ENCODE data around the gene NLRP1. TPM values are rescaled to one million over a fixed set of nuclear protein-coding genes. Genes with fewer than 3 reads are reported as not detected.

The NLRP1 gene
- polyA plus RNA-seq, 1 experiment: 73.2 TPM

DNA sequence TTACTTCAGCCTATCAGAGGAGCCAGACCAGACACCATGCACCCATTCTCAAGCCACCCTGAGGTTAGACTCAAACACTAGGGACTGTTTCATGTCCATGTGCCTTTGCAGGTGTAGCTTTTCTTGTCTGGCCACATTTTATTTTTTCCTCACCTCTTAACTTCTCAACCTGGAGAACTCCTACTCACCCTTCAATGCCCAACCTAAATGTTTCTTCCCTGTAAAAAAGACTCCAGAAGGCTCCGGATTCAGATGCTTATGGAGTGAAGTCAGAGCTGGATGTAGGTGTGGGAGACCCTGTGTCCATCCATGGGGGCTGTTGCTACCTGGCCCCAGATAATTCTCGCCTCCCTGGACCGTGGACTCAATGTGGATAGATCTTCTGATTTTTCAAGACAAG is 44.0 kb upstream of the NLRP1 start:
- ChIA-PET CTCF (no interaction called here), POLR2A (no interaction called here)
- TF ChIP-seq, protein P1, sequence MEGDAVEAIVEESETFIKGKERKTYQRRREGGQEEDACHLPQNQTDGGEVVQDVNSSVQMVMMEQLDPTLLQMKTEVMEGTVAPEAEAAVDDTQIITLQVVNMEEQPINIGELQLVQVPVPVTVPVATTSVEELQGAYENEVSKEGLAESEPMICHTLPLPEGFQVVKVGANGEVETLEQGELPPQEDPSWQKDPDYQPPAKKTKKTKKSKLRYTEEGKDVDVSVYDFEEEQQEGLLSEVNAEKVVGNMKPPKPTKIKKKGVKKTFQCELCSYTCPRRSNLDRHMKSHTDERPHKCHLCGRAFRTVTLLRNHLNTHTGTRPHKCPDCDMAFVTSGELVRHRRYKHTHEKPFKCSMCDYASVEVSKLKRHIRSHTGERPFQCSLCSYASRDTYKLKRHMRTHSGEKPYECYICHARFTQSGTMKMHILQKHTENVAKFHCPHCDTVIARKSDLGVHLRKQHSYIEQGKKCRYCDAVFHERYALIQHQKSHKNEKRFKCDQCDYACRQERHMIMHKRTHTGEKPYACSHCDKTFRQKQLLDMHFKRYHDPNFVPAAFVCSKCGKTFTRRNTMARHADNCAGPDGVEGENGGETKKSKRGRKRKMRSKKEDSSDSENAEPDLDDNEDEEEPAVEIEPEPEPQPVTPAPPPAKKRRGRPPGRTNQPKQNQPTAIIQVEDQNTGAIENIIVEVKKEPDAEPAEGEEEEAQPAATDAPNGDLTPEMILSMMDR (IDR thresholded peaks at IDR 0.05; ENCODE audit: low read depth, low read length): no peak
- Histone ChIP-seq H3K9me3 (ENCODE audit: control insufficient read depth, insufficient read depth, low read length) (no peaks in the 10 kb centered on the region), H3K27ac (ENCODE audit: low read depth, low read length) (no peak overlapping the region), H3K27me3 (ENCODE audit: control insufficient read depth, insufficient read depth, low read length) (peaks cover 5% of the 10 kb centered on the region), H3K4me3 (ENCODE audit: low read depth, low read length) (no peak overlapping the region)
- no peak for DNase-seq (ENCODE audit: low read depth, low spot score)

DNA sequence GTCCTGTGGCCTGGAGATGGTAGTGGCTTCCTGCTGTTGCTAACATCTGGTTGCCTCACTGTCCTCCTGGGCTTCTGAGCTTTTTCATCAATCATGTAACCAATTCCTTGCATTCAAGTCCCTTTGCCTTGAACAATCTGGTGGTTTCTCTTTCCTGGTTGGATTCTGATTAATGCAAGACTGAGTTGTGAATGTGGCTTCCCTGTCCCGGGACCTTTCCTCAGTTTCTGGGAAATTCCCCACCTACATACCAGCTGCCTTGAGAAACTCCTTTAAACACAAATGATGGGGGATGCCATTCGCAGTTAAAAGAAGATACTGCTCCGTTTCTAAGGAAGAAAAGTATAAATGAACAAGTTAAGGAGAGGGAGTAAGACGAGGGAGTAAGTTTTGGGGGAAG is 39.9 kb upstream of the NLRP1 start:
- ChIA-PET POLR2A (no interaction called here), CTCF (no interaction called here)
- Histone ChIP-seq H3K27ac (ENCODE audit: low read depth, low read length) (no peak overlapping the region), H3K27me3 (ENCODE audit: control insufficient read depth, insufficient read depth, low read length) (peaks cover 4% of the 10 kb centered on the region), H3K9me3 (ENCODE audit: control insufficient read depth, insufficient read depth, low read length) (no peaks in the 10 kb centered on the region), H3K4me3 (ENCODE audit: low read depth, low read length) (no peak overlapping the region)
- no peak for DNase-seq (ENCODE audit: low read depth, low spot score)
- TF ChIP-seq, protein P1 (IDR thresholded peaks at IDR 0.05; ENCODE audit: low read depth, low read length): no peak

DNA sequence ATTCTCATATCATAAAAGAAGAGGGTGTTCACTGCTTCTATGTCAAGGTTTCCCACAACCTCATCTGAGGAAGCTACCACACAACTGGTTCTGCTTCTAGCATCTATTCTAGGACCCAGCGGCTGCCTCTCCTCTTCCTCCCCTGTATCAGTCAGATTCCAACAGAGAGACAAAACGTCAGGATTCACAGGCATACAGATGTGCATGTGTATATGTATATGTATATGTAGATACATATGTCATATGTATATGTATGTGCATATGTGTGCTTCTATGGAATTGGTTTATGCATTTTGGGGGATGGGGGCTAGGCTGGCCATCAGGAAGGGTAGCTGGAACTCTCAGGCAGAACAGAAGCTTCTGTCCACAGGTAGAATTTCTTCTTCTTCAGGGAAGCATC is 37.4 kb upstream of the NLRP1 start:
- TF ChIP-seq, protein P1 (IDR thresholded peaks at IDR 0.05; ENCODE audit: low read depth, low read length): no peak
- no peak overlapping the region for H3K4me3 ChIP-seq (ENCODE audit: low read depth, low read length)
- CTCF ChIA-PET: no interaction called here

DNA sequence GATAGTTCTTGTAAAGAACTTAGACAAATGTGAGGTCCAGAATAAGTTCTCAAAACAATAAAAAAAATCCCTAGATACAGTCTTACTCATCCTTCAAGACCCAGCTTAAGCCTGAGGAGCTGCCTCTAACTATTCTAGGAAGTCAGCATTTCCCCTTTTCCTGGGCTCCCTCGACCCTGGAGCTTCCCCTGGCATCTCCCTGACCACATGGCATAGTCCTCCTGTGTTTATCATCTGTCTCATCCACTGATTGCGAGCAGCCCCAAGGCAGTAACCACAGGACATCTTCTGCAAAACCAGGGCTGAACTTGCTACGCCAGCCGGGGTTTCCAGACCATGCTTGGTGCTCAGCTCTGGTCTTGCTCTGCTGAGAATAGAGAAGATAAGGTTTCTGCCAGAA is 36.7 kb upstream of the NLRP1 start:
- ChIA-PET CTCF (no interaction called here), POLR2A (no interaction called here)
- no peak for DNase-seq (ENCODE audit: low read depth, low spot score)
- peaks cover 7% of the 10 kb centered on the region for H3K27me3 ChIP-seq (ENCODE audit: control insufficient read depth, insufficient read depth, low read length)
- no peak overlapping the region for H3K4me3 ChIP-seq (ENCODE audit: low read depth, low read length)
- no peak overlapping the region for H3K27ac ChIP-seq (ENCODE audit: low read depth, low read length)
- TF ChIP-seq, protein P1 (IDR thresholded peaks at IDR 0.05; ENCODE audit: low read depth, low read length): no peak
- H3K9me3 ChIP-seq (ENCODE audit: control insufficient read depth, insufficient read depth, low read length): no peaks in the 10 kb centered on the region

More for the DNA sequence above, 37.4 kb upstream of the NLRP1 start:
- Histone ChIP-seq H3K27me3 (ENCODE audit: control insufficient read depth, insufficient read depth, low read length) (peaks cover 4% of the 10 kb centered on the region), H3K9me3 (ENCODE audit: control insufficient read depth, insufficient read depth, low read length) (no peaks in the 10 kb centered on the region), H3K27ac (ENCODE audit: low read depth, low read length) (no peak overlapping the region)
- no peak for DNase-seq (ENCODE audit: low read depth, low spot score)
- POLR2A ChIA-PET: no interaction called here

DNA sequence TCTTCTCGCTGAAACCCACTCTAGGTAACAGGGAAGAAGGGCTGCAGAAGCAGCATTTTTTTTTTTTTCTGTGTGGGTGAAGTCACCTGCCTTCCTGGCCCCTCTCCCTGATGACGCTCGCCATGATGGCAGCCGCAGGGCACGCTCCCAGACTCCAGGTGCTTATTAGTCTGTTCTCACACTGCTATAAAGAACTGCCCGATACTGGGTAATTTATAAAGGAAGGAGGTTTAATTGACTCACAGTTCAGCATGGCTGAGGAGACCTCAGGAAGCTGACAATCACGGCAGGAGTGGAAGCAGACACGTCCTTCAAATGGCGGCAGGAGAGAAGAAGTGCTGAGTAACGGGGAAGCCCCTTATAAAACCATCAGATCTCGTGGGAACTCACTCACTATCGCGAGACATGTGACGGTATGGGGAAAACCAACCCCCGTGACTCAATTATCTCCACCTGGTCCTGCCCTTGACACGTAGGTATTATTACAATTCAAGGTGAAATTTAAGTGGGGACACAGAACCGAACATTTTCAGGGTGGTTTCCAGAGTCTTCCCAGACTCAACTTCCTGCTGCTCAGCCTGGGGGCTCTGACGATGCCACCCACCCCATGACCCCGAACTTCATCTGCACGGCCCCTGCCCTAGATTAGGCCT is 34.9 kb upstream of the NLRP1 start:
- POLR2A ChIA-PET: no interaction called here
- H3K27ac ChIP-seq (ENCODE audit: low read depth, low read length): no peak overlapping the region
- H3K4me3 ChIP-seq (ENCODE audit: low read depth, low read length): no peak overlapping the region
- H3K9me3 ChIP-seq (ENCODE audit: control insufficient read depth, insufficient read depth, low read length): no peaks in the 10 kb centered on the region
- TF ChIP-seq, protein P1 (IDR thresholded peaks at IDR 0.05; ENCODE audit: low read depth, low read length): no peak
- peaks cover 7% of the 10 kb centered on the region for H3K27me3 ChIP-seq (ENCODE audit: control insufficient read depth, insufficient read depth, low read length)
- CTCF ChIA-PET: interaction anchor here (1.0 kb wide), 1 partner anchor 27 kb away, joined by 3 read pairs; no protein-coding TSS in a partner anchor
- no peak for DNase-seq (ENCODE audit: low read depth, low spot score)

All from AG04450 (cell line).